Neural crest cell (in vitro differentiated cells): ENCODE data around the gene PPP1R14C. TPM values are rescaled to one million over a fixed set of nuclear protein-coding genes. Genes with fewer than 3 reads are reported as not detected.

Experiments
- DNase-seq: peaks from one replicate; pipeline ENCODE4 v3.0.0; 2021; ENCODE audit warnings: low read depth, mixed read lengths, low spot score
- H3K27ac Mint-ChIP-seq: one replicate; pipeline ENCODE4 v1.8.0; 2021; ENCODE audit warnings: mild to moderate bottlenecking, mixed read lengths; ENCODE audit not compliant: unreplicated experiment
- H3K27me3 Mint-ChIP-seq: 2 replicates; pipeline ENCODE4 v1.8.0; 2021; ENCODE audit warnings: low read depth, mild to moderate bottlenecking, mixed read lengths
- H3K36me3 Mint-ChIP-seq: 2 replicates; pipeline ENCODE4 v1.8.0; 2021; ENCODE audit warnings: low read depth, mild to moderate bottlenecking, mixed read lengths
- H3K4me1 Mint-ChIP-seq: 2 replicates; pipeline ENCODE4 v1.8.0; 2021; ENCODE audit warnings: mixed read lengths
- H3K4me3 Mint-ChIP-seq: one replicate; pipeline ENCODE4 v1.8.0; 2021; ENCODE audit warnings: mild to moderate bottlenecking, mixed read lengths
- H3K9me3 Mint-ChIP-seq: 2 replicates; pipeline ENCODE4 v1.8.0; 2021; ENCODE audit warnings: mixed read lengths
- total RNA-seq: library from RNA; stranded (reverse); gene quantifications from 2 replicates; pipeline ENCODE4 v1.2.1, GENCODE V29; 2021
- TF ChIP-seq, protein P1 (sequence below): fragments of 200-600 bp; sonication (generic); conservative IDR thresholded peaks from 2 replicates; pipeline ENCODE4 v1.5.0; 2021; ENCODE audit warnings: antibody characterized with exemption, mild to moderate bottlenecking

The PPP1R14C gene
- total RNA-seq, 1 donor from 2014 or later = 7.3 TPM

DNA sequence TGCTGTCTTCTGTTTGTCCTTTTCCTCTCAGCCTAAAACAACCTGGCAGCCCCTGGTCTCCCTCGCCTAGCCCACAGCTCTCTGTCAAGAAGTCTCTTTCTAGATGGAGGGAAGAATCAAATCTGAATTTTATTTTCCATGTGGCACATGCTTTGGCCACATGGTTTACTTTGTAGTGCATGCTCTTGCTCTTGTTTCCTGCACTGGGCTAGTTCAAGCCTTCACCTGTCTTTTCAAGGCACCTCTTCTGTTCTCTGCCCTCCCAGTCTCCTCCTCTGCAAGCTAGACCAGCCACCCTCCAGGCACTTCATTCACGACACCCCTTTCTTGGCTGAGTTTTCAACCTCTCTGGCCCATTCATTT is 7.6 kb downstream of the PPP1R14C start:
- Mint-ChIP-seq H3K4me3 (no peak overlapping the region), H3K27me3 (peaks cover 82% of the 10 kb centered on the region)

DNA sequence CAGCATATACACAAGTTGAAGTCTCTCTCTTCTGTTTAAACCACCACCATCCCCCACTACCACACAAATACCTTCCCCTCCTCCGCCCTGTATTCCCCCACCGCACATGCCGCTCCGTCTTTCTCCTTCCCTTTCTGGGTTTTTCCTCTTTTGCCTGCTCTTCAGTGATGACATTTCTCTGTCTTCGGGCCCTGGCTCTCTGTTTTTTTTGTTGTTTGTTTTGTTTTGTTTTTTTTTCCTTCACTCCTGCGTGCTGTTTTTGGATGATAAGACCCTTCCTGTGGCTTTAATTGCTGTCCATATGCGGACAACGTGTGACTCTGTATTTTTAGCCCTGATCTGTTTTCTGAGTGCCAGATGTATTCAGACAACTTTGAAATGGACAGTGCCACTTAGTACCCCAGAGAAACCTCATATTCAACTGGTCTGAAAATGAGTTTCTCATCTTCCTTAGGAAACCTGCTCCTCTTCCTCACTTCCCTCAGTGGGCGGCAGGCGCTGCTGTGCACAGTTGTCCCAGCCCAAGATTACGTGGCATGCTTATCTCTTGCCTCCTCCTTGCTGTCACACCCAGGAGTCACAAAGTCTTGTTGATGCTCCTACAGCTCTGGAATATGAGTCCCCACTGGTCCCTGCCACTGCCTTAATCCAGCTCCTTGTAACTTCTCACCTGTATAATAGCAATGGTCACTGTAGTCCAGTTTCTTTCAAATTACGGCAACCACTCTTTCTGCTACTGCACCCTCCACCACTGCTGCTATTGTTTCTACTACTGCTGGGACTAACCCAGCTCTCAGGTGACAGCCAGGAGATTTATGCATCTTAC is 8.2 kb downstream of the PPP1R14C start:
- Mint-ChIP-seq H3K36me3 (no peaks in the 10 kb centered on the region), H3K27me3 (peaks cover 76% of the 10 kb centered on the region), H3K4me1 (peaks cover 32% of the 10 kb centered on the region), H3K4me3 (no peak overlapping the region), H3K9me3 (no peaks in the 10 kb centered on the region), H3K27ac (no peak overlapping the region)
- DNase-seq = no peak
- TF ChIP-seq, protein P1, sequence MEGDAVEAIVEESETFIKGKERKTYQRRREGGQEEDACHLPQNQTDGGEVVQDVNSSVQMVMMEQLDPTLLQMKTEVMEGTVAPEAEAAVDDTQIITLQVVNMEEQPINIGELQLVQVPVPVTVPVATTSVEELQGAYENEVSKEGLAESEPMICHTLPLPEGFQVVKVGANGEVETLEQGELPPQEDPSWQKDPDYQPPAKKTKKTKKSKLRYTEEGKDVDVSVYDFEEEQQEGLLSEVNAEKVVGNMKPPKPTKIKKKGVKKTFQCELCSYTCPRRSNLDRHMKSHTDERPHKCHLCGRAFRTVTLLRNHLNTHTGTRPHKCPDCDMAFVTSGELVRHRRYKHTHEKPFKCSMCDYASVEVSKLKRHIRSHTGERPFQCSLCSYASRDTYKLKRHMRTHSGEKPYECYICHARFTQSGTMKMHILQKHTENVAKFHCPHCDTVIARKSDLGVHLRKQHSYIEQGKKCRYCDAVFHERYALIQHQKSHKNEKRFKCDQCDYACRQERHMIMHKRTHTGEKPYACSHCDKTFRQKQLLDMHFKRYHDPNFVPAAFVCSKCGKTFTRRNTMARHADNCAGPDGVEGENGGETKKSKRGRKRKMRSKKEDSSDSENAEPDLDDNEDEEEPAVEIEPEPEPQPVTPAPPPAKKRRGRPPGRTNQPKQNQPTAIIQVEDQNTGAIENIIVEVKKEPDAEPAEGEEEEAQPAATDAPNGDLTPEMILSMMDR = no peak

More for the DNA sequence above, 7.6 kb downstream of the PPP1R14C start:
- Mint-ChIP-seq H3K27ac (no peak overlapping the region), H3K36me3 (no peaks in the 10 kb centered on the region), H3K9me3 (no peaks in the 10 kb centered on the region), H3K4me1 (peaks cover 32% of the 10 kb centered on the region)
- DNase-seq = no peak
- TF ChIP-seq, protein P1 = no peak

DNA sequence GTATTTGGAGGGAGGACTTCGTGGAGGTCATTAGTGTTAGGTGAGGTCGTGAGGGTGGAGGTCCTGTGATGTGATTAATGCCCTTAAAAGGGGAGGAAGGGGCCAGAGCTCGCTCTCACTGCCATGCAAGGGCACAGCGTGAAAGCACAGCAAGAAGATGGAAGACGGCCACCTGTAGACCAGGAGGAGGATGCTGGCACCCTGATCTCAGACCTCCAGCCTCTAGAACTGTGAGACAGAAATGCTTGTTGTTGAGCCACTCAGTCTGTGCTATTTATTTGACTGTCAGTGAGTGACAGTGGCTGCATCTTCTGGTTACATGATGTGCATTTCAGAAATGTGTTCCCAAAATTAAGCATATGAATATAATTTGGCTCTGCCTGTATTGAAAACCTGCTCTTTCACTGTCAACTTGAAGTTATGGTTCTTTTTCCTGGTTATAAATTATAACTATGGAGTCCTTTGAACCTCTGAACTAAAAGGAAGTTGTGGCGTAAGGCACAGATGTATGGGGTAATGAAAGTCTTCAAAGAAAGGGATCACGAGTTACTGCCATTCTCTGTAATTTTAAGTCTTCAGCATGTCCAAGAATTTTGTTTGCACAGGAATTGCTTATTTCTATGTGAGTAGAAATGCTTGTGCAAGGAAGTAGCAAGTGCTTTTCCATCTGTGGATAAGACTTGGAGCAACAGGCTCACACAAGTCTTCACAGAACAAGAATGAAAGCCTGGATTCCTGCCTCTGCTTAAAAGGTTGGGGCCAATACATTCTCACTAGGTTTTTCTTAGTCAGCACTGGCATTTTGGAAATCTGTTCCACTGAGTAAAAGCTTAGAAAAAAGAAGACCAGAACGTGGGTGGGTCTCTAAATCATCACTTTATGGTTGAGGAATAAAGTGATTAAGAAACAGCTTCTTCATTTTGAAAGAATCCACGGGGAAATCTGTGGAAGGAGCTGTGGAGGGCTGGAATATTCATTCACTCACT is 10.3 kb downstream of the PPP1R14C start:
- Mint-ChIP-seq H3K4me1 (peaks cover 32% of the 10 kb centered on the region), H3K9me3 (no peaks in the 10 kb centered on the region), H3K36me3 (no peaks in the 10 kb centered on the region), H3K4me3 (no peak overlapping the region), H3K27ac (no peak overlapping the region), H3K27me3 (peaks cover 63% of the 10 kb centered on the region)
- TF ChIP-seq, protein P1 = no peak
- DNase-seq = no peak

DNA sequence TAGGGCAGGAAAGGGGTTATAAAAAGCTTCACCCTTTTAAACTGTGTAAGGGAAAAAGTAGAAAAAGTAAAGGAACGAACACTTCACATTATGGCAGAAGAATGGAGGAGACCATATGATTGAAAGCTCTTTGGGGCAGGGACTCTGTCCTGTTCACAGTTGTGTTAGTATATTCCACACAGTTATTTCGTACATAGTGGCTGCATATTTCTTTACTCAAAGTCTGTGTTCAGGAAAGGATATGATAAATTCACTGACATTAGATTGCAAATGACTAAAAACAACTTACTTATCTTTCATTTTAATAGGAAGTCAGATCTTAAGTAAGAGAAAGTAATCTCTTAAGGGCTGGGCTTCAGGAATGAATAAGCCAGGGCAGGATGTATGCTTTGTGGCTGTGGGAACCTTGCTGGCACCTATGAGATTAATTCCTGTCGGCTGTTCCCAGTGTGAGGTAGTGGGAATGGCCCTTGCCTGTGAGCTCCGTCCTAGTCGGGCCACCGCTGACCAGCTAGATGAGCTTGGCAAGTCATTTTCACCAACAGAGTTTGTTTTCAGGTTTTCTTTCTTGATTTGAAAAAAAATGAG is 11.2 kb downstream of the PPP1R14C start:
- no peak for DNase-seq
- H3K27me3 Mint-ChIP-seq = peaks cover 57% of the 10 kb centered on the region

DNA sequence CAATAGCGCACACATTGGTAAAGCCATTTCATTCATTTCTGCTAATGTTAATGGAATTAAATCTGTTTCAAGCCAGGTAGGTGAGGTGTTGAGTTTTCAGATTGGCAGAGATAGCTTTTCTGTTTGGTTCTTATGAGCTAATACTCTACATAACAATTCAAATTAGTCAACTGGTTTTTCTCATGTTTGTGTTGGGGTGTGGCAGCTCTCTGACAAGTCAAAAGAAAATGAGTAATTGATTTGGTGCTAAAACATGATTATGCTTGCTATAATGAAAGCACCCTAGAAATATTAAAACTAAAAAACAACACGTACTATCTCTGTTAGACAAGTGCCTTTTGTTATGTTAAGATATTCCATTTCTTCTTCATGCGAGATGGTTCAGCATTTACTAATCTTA is 13.6 kb downstream of the PPP1R14C start:
- peaks cover 36% of the 10 kb centered on the region for H3K27me3 Mint-ChIP-seq
- no peaks in the 10 kb centered on the region for H3K36me3 Mint-ChIP-seq
- H3K4me3 Mint-ChIP-seq = no peak overlapping the region
- TF ChIP-seq, protein P1 = no peak
- H3K4me1 Mint-ChIP-seq = peaks cover 4% of the 10 kb centered on the region
- DNase-seq = no peak
- peaks cover 3% of the 10 kb centered on the region for H3K9me3 Mint-ChIP-seq
- H3K27ac Mint-ChIP-seq = no peak overlapping the region

More for the DNA sequence above, 11.2 kb downstream of the PPP1R14C start:
- peaks cover 26% of the 10 kb centered on the region for H3K4me1 Mint-ChIP-seq
- no peak overlapping the region for H3K27ac Mint-ChIP-seq
- H3K36me3 Mint-ChIP-seq = no peaks in the 10 kb centered on the region
- TF ChIP-seq, protein P1 = no peak
- no peaks in the 10 kb centered on the region for H3K9me3 Mint-ChIP-seq
- no peak overlapping the region for H3K4me3 Mint-ChIP-seq
